ENCODE results near the gene CEP70. TPM values are rescaled to one million over a fixed set of nuclear protein-coding genes. Genes with fewer than 3 reads are reported as not detected.
"Not testable (repeated sequence)": the region's sequence is repeated elsewhere in the genome, so short reads cannot be mapped to it uniquely, and the experiment has no call there.

The CEP70 gene
- polyA plus RNA-seq, 3 donors = 0.11 TPM; not detected in 2

GRCh38 chr3:138609898-138610266 lies 15.8 kb upstream of the CEP70 start:
- no peaks in the 10 kb centered on the region for H4K20me1 ChIP-seq (ENCODE audit: insufficient read depth, low read length)
- no peaks in the 10 kb centered on the region for H3K79me2 ChIP-seq (ENCODE audit: insufficient read depth, low read length)
- intact Hi-C loops (cut with micrococcal nuclease) = no loop called here
- H3K27me3 ChIP-seq (ENCODE audit: control insufficient read depth in 2 of 2, insufficient read depth in 2 of 2, low read length in 2 of 2) = no peaks in the 10 kb centered on the region
- WGBS (ENCODE audit: insufficient coverage) = 40% methylated on average over 2 of the region's 6 CpGs
- Mint-ChIP-seq H3K36me3 (peaks cover 0 to 6% of the 10 kb centered on the region in 2 donors), H3K27ac (peak overlapping the region in 1 of 7 donors; percentile 40), H3K27me3 (ENCODE audit: low read depth in 3 of 3) (peaks cover 2 to 9% (median 5%) of the 10 kb centered on the region in 3 donors), H3K9me3 (peaks cover 0 to 3% (median 0%) of the 10 kb centered on the region in 7 donors), H3K4me1 (peaks cover 17% of the 10 kb centered on the region), H3K4me3 (peak overlapping the region; percentile 80 to 90)
- DNase-seq = no peak
- peak overlapping the region; percentile 91 for H3K4me2 ChIP-seq (replicated peaks; ENCODE audit: extremely low read depth, low read length, poor library complexity, severe bottlenecking)
- H3K9me3 ChIP-seq (replicated peaks in 1 of 2; ENCODE audit: control insufficient read depth in 1 of 2, insufficient read depth in 1 of 2, low read length in 2 of 2) = no peaks in the 10 kb centered on the region
- peak overlapping the region; percentile 98 for H2AFZ ChIP-seq (ENCODE audit: insufficient read depth, low read depth, low read length, poor library complexity, severe bottlenecking)
- H3K27ac ChIP-seq (ENCODE audit: low read depth in 1 of 2, low read length in 2 of 2) = no peak overlapping the region
- H3K9ac ChIP-seq (ENCODE audit: insufficient read depth, low read length, poor library complexity, severe bottlenecking) = no peak overlapping the region
- TF ChIP-seq, protein P1, sequence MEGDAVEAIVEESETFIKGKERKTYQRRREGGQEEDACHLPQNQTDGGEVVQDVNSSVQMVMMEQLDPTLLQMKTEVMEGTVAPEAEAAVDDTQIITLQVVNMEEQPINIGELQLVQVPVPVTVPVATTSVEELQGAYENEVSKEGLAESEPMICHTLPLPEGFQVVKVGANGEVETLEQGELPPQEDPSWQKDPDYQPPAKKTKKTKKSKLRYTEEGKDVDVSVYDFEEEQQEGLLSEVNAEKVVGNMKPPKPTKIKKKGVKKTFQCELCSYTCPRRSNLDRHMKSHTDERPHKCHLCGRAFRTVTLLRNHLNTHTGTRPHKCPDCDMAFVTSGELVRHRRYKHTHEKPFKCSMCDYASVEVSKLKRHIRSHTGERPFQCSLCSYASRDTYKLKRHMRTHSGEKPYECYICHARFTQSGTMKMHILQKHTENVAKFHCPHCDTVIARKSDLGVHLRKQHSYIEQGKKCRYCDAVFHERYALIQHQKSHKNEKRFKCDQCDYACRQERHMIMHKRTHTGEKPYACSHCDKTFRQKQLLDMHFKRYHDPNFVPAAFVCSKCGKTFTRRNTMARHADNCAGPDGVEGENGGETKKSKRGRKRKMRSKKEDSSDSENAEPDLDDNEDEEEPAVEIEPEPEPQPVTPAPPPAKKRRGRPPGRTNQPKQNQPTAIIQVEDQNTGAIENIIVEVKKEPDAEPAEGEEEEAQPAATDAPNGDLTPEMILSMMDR (IDR thresholded peaks at IDR 0.05) = no peak
- H3K36me3 ChIP-seq (replicated peaks in 1 of 2; ENCODE audit: control insufficient read depth in 1 of 2, insufficient read depth in 2 of 2, low read length in 2 of 2) = no peaks in the 10 kb centered on the region
- peaks cover 11 to 16% of the 10 kb centered on the region in 2 donors for H3K4me1 ChIP-seq (ENCODE audit: control insufficient read depth in 1 of 2, insufficient read depth in 2 of 2, low read length in 2 of 2)
- H3K4me3 ChIP-seq (replicated peaks in 1 of 3; ENCODE audit: low read depth in 2 of 3, low read length in 3 of 3) = peak overlapping the region in 2 of 3 experiments; percentile 82

GRCh38 chr3:138608322-138609135 lies 14.5 kb upstream of the CEP70 start, which contains the start of gene FAIM:
FAIM (plus strand) TSS chr3:138608771; CDS start chr3:138619727, 10,956 bp downstream.
- Mint-ChIP-seq H3K27me3 (ENCODE audit: low read depth in 3 of 3) (peaks cover 2 to 9% (median 5%) of the 10 kb centered on the region in 3 donors), H3K27ac (peak within 1 kb of the TSS; percentile 40 to 81 (median 49)), H3K4me1 (peaks cover 17% of the 10 kb centered on the region), H3K36me3 (peaks cover 0 to 6% of the 10 kb centered on the region in 2 donors), H3K9me3 (peaks cover 0 to 6% (median 0%) of the 10 kb centered on the region in 7 donors), H3K4me3 (peak within 1 kb of the TSS; percentile 80 to 90)
- Histone ChIP-seq H3K4me2 (replicated peaks; ENCODE audit: extremely low read depth, low read length, poor library complexity, severe bottlenecking) (peak within 1 kb of the TSS; percentile 91), H3K27ac (ENCODE audit: low read depth in 1 of 2, low read length in 2 of 2) (peak within 1 kb of the TSS in 1 of 2 donors; percentile 69), H3K4me3 (replicated peaks in 1 of 3; ENCODE audit: low read depth in 2 of 3, low read length in 3 of 3) (peak within 1 kb of the TSS; percentile 40 to 82 (median 82)), H4K20me1 (ENCODE audit: insufficient read depth, low read length) (no peaks in the 10 kb centered on the region), H3K9ac (ENCODE audit: insufficient read depth, low read length, poor library complexity, severe bottlenecking) (peak within 1 kb of the TSS; percentile 83), H3K4me1 (ENCODE audit: control insufficient read depth in 1 of 2, insufficient read depth in 2 of 2, low read length in 2 of 2) (peaks cover 11 to 16% of the 10 kb centered on the region in 2 donors), H2AFZ (ENCODE audit: insufficient read depth, low read depth, low read length, poor library complexity, severe bottlenecking) (peak within 1 kb of the TSS; percentile 98), H3K79me2 (ENCODE audit: insufficient read depth, low read length) (no peaks in the 10 kb centered on the region), H3K36me3 (replicated peaks in 1 of 2; ENCODE audit: control insufficient read depth in 1 of 2, insufficient read depth in 2 of 2, low read length in 2 of 2) (no peaks in the 10 kb centered on the region), H3K27me3 (ENCODE audit: control insufficient read depth in 2 of 2, insufficient read depth in 2 of 2, low read length in 2 of 2) (no peaks in the 10 kb centered on the region), H3K9me3 (replicated peaks in 1 of 2; ENCODE audit: control insufficient read depth in 1 of 2, insufficient read depth in 1 of 2, low read length in 2 of 2) (no peaks in the 10 kb centered on the region)
- WGBS (ENCODE audit: insufficient coverage) = 2% methylated on average over 67 of the region's 68 CpGs
- intact Hi-C loops (cut with micrococcal nuclease) = no loop called here
- DNase-seq = peak; percentile 18 to 32 (median 26)
- TF ChIP-seq, protein P1 (IDR thresholded peaks at IDR 0.05) = no peak

DNA sequence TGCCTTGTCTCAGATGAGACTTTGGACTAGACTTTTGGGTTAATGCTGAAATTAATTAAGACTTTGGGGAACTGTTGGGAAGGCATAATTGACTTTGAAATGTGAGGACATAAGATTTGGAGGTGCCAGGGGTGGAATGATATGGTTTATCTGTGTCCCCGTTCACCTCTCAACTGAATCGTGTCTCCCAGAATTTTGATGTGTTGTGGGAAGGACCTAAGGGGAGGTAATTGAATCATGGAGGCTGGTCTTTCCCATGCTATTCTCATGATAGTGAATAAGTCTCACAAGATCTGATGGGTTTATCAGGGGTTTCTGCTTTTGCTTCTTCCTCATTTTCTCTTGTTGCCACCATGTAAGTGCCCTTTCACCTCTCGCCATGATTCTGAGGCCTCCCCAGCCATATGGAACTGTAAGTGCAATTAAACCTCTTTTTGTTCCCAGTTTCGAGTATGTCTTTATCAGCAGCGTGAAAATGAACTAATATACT lies 10.1 kb upstream of the CEP70 start:
- H3K36me3 ChIP-seq (replicated peaks in 1 of 2; ENCODE audit: control insufficient read depth in 1 of 2, insufficient read depth in 2 of 2, low read length in 2 of 2); H3K4me1 ChIP-seq (ENCODE audit: control insufficient read depth in 1 of 2, insufficient read depth in 2 of 2, low read length in 2 of 2); H3K27me3 Mint-ChIP-seq (ENCODE audit: low read depth in 3 of 3); H3K27ac ChIP-seq (ENCODE audit: low read depth in 1 of 2, low read length in 2 of 2); DNase-seq; H3K4me2 ChIP-seq (replicated peaks; ENCODE audit: extremely low read depth, low read length, poor library complexity, severe bottlenecking); H3K36me3 Mint-ChIP-seq; H4K20me1 ChIP-seq (ENCODE audit: insufficient read depth, low read length); H3K4me3 Mint-ChIP-seq; H3K9ac ChIP-seq (ENCODE audit: insufficient read depth, low read length, poor library complexity, severe bottlenecking); H3K4me3 ChIP-seq (replicated peaks in 1 of 3; ENCODE audit: low read depth in 2 of 3, low read length in 3 of 3); H2AFZ ChIP-seq (ENCODE audit: insufficient read depth, low read depth, low read length, poor library complexity, severe bottlenecking); H3K27me3 ChIP-seq (ENCODE audit: control insufficient read depth in 2 of 2, insufficient read depth in 2 of 2, low read length in 2 of 2); H3K27ac Mint-ChIP-seq; H3K79me2 ChIP-seq (ENCODE audit: insufficient read depth, low read length); H3K4me1 Mint-ChIP-seq; H3K9me3 ChIP-seq (replicated peaks in 1 of 2; ENCODE audit: control insufficient read depth in 1 of 2, insufficient read depth in 1 of 2, low read length in 2 of 2); intact Hi-C loops (cut with micrococcal nuclease): not testable (repeated sequence)
- H3K9me3 Mint-ChIP-seq = peaks cover 6 to 16% (median 14%) of the 10 kb centered on the region in 7 donors
- WGBS (ENCODE audit: insufficient coverage) = 100% methylated on average over 1 of the region's 5 CpGs
